ENCODE measurements around the gene RNF214.

- TF ChIP-seq, protein P1, sequence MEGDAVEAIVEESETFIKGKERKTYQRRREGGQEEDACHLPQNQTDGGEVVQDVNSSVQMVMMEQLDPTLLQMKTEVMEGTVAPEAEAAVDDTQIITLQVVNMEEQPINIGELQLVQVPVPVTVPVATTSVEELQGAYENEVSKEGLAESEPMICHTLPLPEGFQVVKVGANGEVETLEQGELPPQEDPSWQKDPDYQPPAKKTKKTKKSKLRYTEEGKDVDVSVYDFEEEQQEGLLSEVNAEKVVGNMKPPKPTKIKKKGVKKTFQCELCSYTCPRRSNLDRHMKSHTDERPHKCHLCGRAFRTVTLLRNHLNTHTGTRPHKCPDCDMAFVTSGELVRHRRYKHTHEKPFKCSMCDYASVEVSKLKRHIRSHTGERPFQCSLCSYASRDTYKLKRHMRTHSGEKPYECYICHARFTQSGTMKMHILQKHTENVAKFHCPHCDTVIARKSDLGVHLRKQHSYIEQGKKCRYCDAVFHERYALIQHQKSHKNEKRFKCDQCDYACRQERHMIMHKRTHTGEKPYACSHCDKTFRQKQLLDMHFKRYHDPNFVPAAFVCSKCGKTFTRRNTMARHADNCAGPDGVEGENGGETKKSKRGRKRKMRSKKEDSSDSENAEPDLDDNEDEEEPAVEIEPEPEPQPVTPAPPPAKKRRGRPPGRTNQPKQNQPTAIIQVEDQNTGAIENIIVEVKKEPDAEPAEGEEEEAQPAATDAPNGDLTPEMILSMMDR (IDR thresholded peaks at IDR 0.05; ENCODE audit: low read depth, low read length, poor library complexity, severe bottlenecking): no peak
- TF ChIP-seq EZH2phosphoT487 (IDR thresholded peaks at IDR 0.05; ENCODE audit: borderline replicate concordance, low read length): no peak
Measured at GRCh38 chr11:117231842-117232091, 704 bp upstream of the RNF214 start, which contains the start of gene PCSK7.
